Panc1 (cell line): ENCODE measurements around the gene CLIP3. TPM values are rescaled to one million over a fixed set of nuclear protein-coding genes. Genes with fewer than 3 reads are reported as not detected.

Experiments used
- ATAC-seq: fragments of 200-7000 bp; cut with Tn5 transposase; 2 replicates; pipeline ENCODE4 v1.9.1; 2020; ENCODE audit warnings: mild to moderate bottlenecking, moderate library complexity
- BruUV-seq: library from RNA; stranded (reverse); fragments of 400-500 nt; replicated peaks from 2 replicates; lab custom pipeline; 2021; lab: Mats Ljungman, UMichigan
- CTCF ChIA-PET: fragments of 300-600 bp; sonication (Branson Sonifier 250); formaldehyde crosslinking; loops from one replicate; lab custom pipeline; 2022; ENCODE audit warnings: antibody characterized with exemption; lab: Charles Lee
- POLR2A ChIA-PET: fragments of 300-600 bp; sonication (Branson Sonifier 250); formaldehyde crosslinking; loops from one replicate; lab custom pipeline; 2022; ENCODE audit warnings: antibody characterized with exemption; lab: Charles Lee
- DNase-seq: peaks from one replicate; pipeline ENCODE4 v3.0.0-alpha.2; 2010; ENCODE audit warnings: low read depth, low spot score
- H3K27ac ChIP-seq: 2 replicates; pipeline ENCODE4 v1.5.1; 2011; ENCODE audit warnings: mild to moderate bottlenecking, low read length, inconsistent platforms
- H3K27me3 ChIP-seq: fragments of 200-500 bp; sonication (Bioruptor generic); 2 replicates; pipeline ENCODE4 v1.6.0; 2014; ENCODE audit warnings: low read length, inconsistent platforms; ENCODE audit not compliant: control insufficient read depth, insufficient read depth
- H3K36me3 ChIP-seq: fragments of 200-500 bp; sonication (Bioruptor generic); 2 replicates; pipeline ENCODE4 v1.5.1; 2014; ENCODE audit warnings: inconsistent platforms, mild to moderate bottlenecking, low read length, moderate library complexity; ENCODE audit not compliant: control insufficient read depth, insufficient read depth
- H3K4me1 ChIP-seq: 2 replicates; pipeline ENCODE4 v1.5.1; 2011; ENCODE audit warnings: inconsistent platforms, mild to moderate bottlenecking, low read length, moderate library complexity; ENCODE audit not compliant: control insufficient read depth, insufficient read depth
- H3K4me3 ChIP-seq, 2 experiments: 2 replicates each; pipeline ENCODE4 v1.5.1; 2011 to 2012; ENCODE audit warnings: low read depth in 2 of 2, low read length in 2 of 2, mild to moderate bottlenecking in 2 of 2, inconsistent platforms in 1 of 2, moderate library complexity in 1 of 2
- H3K9me3 ChIP-seq: fragments of 200-500 bp; sonication (Bioruptor generic); 2 replicates; pipeline ENCODE4 v1.5.1; 2014; ENCODE audit warnings: low read depth, mild to moderate bottlenecking, inconsistent platforms, low read length, moderate library complexity; ENCODE audit not compliant: control insufficient read depth, insufficient read depth
- POLR2AphosphoS5 ChIP-seq: IDR thresholded peaks from 2 replicates; pipeline ENCODE4 v1.6.1; 2012; ENCODE audit warnings: mild to moderate bottlenecking, low read depth, low read length, moderate library complexity
- SIN3A ChIP-seq: IDR thresholded peaks from 2 replicates; pipeline ENCODE4 v1.6.1; 2012; ENCODE audit warnings: low read depth, mild to moderate bottlenecking, low read length, moderate library complexity, borderline replicate concordance; ENCODE audit not compliant: insufficient read depth
- TCF7L2 ChIP-seq: IDR thresholded peaks from 2 replicates; pipeline ENCODE4 v1.6.1; 2011; ENCODE audit warnings: mild to moderate bottlenecking, low read depth, low read length, inconsistent platforms
- in situ Hi-C: cut with HindIII; loops from 2 replicates; pipeline ENCODE4 v1.10.0; 2016; ENCODE audit warnings: low sequenced_read_pairs, low pct_unique_long_range_greater_than_20kb
- intact Hi-C: fragments of 100-400 bp; cut with micrococcal nuclease; formaldehyde crosslinking; loops from one replicate; pipeline ENCODE4 v1.10.0; 2022; ENCODE audit not compliant: unreplicated experiment
- total RNA-seq: library from RNA; stranded (reverse); gene quantifications from one replicate; pipeline ENCODE4 v1.2.1, GENCODE V29; 2021; ENCODE audit not compliant: unreplicated experiment
- TF ChIP-seq, protein P1 (sequence below), 2 experiments: IDR thresholded peaks; 2 replicates each; pipeline ENCODE4 v1.6.1; 2011 to 2012; ENCODE audit warnings: low read depth in 2 of 2, control low read depth in 1 of 2, low read length in 1 of 2, mild to moderate bottlenecking in 1 of 2, moderate library complexity in 1 of 2; ENCODE audit not compliant: insufficient read depth in 1 of 2
- TF ChIP-seq, protein P2 (sequence below): fragments of 450-650 bp; IDR thresholded peaks from 2 replicates; pipeline ENCODE4 v1.5.1; 2017; ENCODE audit warnings: mild to moderate bottlenecking

The CLIP3 gene
- total RNA-seq, 1 experiment from 2014 or later, result 4.7 TPM

DNA sequence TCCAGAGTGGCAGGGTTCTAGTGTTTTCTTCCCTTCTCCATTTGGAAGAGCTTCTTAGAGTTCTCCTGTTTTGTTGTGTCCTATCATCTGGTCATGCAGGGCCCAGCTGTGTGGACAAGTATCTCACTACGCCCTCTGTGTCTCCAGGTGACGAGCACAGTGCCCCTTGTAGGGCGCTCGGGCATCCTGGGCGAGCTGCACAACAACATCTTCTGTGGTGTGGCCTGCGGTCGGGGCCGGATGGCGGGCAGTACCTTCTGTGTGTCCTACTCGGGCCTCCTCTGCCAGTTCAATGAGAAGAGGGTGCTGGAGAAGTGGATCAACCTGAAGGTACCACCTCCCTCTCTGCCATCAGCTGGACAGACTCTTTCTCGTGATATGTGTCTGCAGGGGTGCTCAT, 35.0 kb upstream of the CLIP3 start:
- CTCF ChIA-PET, result no interaction called here

DNA sequence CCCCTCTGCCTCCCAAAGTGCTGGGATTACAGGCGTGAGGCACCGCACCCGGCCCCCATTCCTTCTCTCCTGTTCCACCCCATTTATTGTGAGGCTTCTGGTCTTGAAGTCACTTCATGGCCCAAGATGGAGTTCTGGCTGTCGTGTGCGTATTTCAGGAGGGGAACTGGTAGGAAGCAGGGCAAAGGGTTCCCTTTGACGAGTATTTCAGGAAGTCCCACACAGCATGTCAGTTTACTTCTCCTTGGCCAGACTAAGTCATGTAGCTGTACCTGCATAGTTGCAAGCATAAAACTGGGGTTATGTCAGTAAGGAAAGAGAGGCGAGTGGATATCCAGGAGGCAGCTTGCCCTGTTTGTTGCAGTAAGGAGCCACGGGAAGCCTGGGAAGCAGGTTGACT, 32.2 kb upstream of the CLIP3 start:
- Histone ChIP-seq H3K36me3 (peaks cover 21% of the 10 kb centered on the region), H3K27me3 (no peaks in the 10 kb centered on the region), H3K9me3 (no peaks in the 10 kb centered on the region), H3K4me1 (no peaks in the 10 kb centered on the region), H3K27ac (no peak overlapping the region), H3K4me3 (no peak overlapping the region)
- ChIA-PET CTCF (no interaction called here), POLR2A (no interaction called here)
- in situ Hi-C loops, result no loop called here
- BruUV-seq, result no TSS peak
- DNase-seq (no peak), ATAC-seq (no peak)
- TF ChIP-seq, protein P1, sequence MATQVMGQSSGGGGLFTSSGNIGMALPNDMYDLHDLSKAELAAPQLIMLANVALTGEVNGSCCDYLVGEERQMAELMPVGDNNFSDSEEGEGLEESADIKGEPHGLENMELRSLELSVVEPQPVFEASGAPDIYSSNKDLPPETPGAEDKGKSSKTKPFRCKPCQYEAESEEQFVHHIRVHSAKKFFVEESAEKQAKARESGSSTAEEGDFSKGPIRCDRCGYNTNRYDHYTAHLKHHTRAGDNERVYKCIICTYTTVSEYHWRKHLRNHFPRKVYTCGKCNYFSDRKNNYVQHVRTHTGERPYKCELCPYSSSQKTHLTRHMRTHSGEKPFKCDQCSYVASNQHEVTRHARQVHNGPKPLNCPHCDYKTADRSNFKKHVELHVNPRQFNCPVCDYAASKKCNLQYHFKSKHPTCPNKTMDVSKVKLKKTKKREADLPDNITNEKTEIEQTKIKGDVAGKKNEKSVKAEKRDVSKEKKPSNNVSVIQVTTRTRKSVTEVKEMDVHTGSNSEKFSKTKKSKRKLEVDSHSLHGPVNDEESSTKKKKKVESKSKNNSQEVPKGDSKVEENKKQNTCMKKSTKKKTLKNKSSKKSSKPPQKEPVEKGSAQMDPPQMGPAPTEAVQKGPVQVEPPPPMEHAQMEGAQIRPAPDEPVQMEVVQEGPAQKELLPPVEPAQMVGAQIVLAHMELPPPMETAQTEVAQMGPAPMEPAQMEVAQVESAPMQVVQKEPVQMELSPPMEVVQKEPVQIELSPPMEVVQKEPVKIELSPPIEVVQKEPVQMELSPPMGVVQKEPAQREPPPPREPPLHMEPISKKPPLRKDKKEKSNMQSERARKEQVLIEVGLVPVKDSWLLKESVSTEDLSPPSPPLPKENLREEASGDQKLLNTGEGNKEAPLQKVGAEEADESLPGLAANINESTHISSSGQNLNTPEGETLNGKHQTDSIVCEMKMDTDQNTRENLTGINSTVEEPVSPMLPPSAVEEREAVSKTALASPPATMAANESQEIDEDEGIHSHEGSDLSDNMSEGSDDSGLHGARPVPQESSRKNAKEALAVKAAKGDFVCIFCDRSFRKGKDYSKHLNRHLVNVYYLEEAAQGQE (IDR thresholded peaks at IDR 0.05; ENCODE audit: insufficient read depth in 1 of 2, low read depth in 2 of 2, low read length in 1 of 2), result no peak
- TF ChIP-seq TCF7L2 (no peak), POLR2AphosphoS5 (no peak), SIN3A (no peak)
- TF ChIP-seq, protein P2, sequence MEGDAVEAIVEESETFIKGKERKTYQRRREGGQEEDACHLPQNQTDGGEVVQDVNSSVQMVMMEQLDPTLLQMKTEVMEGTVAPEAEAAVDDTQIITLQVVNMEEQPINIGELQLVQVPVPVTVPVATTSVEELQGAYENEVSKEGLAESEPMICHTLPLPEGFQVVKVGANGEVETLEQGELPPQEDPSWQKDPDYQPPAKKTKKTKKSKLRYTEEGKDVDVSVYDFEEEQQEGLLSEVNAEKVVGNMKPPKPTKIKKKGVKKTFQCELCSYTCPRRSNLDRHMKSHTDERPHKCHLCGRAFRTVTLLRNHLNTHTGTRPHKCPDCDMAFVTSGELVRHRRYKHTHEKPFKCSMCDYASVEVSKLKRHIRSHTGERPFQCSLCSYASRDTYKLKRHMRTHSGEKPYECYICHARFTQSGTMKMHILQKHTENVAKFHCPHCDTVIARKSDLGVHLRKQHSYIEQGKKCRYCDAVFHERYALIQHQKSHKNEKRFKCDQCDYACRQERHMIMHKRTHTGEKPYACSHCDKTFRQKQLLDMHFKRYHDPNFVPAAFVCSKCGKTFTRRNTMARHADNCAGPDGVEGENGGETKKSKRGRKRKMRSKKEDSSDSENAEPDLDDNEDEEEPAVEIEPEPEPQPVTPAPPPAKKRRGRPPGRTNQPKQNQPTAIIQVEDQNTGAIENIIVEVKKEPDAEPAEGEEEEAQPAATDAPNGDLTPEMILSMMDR, result no peak
- intact Hi-C loops, result no loop called here

More for the DNA sequence above, 35.0 kb upstream of the CLIP3 start:
- H3K4me3 ChIP-seq, result no peak overlapping the region
- ATAC-seq, result no peak
- no peaks in the 10 kb centered on the region for H3K27me3 ChIP-seq
- no peak for DNase-seq
- intact Hi-C loops (no loop called here), in situ Hi-C loops (no loop called here)
- peaks cover 7% of the 10 kb centered on the region; the same call in 1 of the 2 replicates for H3K4me1 ChIP-seq
- TF ChIP-seq TCF7L2 (no peak), SIN3A (no peak)
- no TSS peak for BruUV-seq
- H3K36me3 ChIP-seq, result peaks cover 29% of the 10 kb centered on the region; the same call in 1 of the 2 replicates
- H3K27ac ChIP-seq, result no peak overlapping the region
- POLR2A ChIA-PET, result interaction anchor here (0.5 kb wide), 1 partner anchor 13 kb away, joined by 6 read pairs; no protein-coding TSS in a partner anchor
- H3K9me3 ChIP-seq, result no peaks in the 10 kb centered on the region

DNA sequence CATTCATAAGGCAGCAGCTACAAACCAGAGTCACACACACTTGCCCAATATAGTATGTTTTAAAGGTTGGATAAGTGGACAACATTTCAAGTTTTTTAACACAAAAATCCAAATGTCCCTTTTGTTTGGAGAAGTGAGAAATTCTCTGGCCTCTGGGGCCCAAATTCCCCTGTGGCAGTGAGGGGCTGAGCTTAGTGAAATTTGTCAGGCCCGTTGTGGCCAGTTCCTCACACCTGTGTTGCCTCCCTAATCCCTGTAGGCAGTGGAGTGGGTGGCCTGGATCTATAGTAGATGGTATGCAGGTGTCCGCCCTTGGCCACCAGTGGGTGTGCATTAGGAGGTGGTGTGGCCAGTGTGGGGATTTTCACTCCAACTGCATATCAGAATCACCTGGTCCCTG, 28.7 kb upstream of the CLIP3 start:
- ChIA-PET POLR2A (interaction anchor here (0.7 kb wide), 2 partner anchors 41 to 192 kb away, joined by 3 read pairs; no protein-coding TSS in a partner anchor), CTCF (no interaction called here)
- no peaks in the 10 kb centered on the region for H3K9me3 ChIP-seq
- no peaks in the 10 kb centered on the region for H3K27me3 ChIP-seq
- no peak overlapping the region for H3K4me3 ChIP-seq
- no peak for DNase-seq
- no peak for ATAC-seq
- TF ChIP-seq, protein P1 (IDR thresholded peaks at IDR 0.05; ENCODE audit: insufficient read depth in 1 of 2, low read depth in 2 of 2, low read length in 1 of 2), result no peak
- TF ChIP-seq SIN3A (no peak), TCF7L2 (no peak), POLR2AphosphoS5 (no peak)
- TF ChIP-seq, protein P2, result no peak
- H3K27ac ChIP-seq, result no peak overlapping the region
- intact Hi-C loops (no loop called here), in situ Hi-C loops (no loop called here)
- peaks cover 21% of the 10 kb centered on the region for H3K36me3 ChIP-seq
- BruUV-seq, result no TSS peak
- H3K4me1 ChIP-seq, result peaks cover 4% of the 10 kb centered on the region
